Hepatocyte (in vitro differentiated cells): ENCODE results near the gene SND1. TPM values are rescaled to one million over a fixed set of nuclear protein-coding genes. Genes with fewer than 3 reads are reported as not detected.

Source experiments
- DNase-seq: peaks from one replicate; pipeline ENCODE4 v3.0.0-alpha.2; 2016; ENCODE audit warnings: low spot score
- H2AFZ ChIP-seq: fragments of 200-600 bp; sonication (generic); 2 replicates; pipeline ENCODE4 v1.6.0; 2016; ENCODE audit warnings: antibody characterized with exemption, mild to moderate bottlenecking
- H3K27ac ChIP-seq: fragments of 200-600 bp; sonication (generic); 2 replicates; pipeline ENCODE4 v1.5.1; 2016; ENCODE audit warnings: mild to moderate bottlenecking
- H3K27me3 ChIP-seq: fragments of 200-600 bp; sonication (generic); 2 replicates; pipeline ENCODE4 v1.6.1; 2016
- H3K36me3 ChIP-seq: fragments of 200-600 bp; sonication (generic); replicated peaks from 2 replicates; pipeline ENCODE4 v1.5.1; 2016; ENCODE audit warnings: low read depth; ENCODE audit not compliant: insufficient read depth
- H3K4me1 ChIP-seq: fragments of 200-600 bp; sonication (generic); 2 replicates; pipeline ENCODE4 v1.5.1; 2016; ENCODE audit warnings: mild to moderate bottlenecking, moderate library complexity; ENCODE audit not compliant: insufficient read depth
- H3K4me2 ChIP-seq: fragments of 200-600 bp; sonication (generic); 2 replicates; pipeline ENCODE4 v1.6.0; 2016
- H3K4me3 ChIP-seq: fragments of 200-600 bp; sonication (generic); 2 replicates; pipeline ENCODE4 v1.5.1; 2016; ENCODE audit warnings: mild to moderate bottlenecking
- H3K79me2 ChIP-seq: fragments of 200-600 bp; sonication (generic); 2 replicates; pipeline ENCODE4 v1.6.0; 2017; ENCODE audit warnings: mild to moderate bottlenecking
- H3K9me2 ChIP-seq: fragments of 200-600 bp; sonication (generic); replicated peaks from 2 replicates; pipeline ENCODE4 v1.6.0; 2017; ENCODE audit warnings: mild to moderate bottlenecking; ENCODE audit not compliant: insufficient read depth
- H3K9me3 ChIP-seq: fragments of 200-600 bp; sonication (generic); 2 replicates; pipeline ENCODE4 v1.5.1; 2016; ENCODE audit warnings: low read depth, mild to moderate bottlenecking
- H4K20me1 ChIP-seq: fragments of 200-600 bp; sonication (generic); 2 replicates; pipeline ENCODE4 v1.6.0; 2016; ENCODE audit warnings: mild to moderate bottlenecking; ENCODE audit not compliant: insufficient read depth, poor library complexity, severe bottlenecking
- CTCF ChIP-seq: fragments of 200-600 bp; sonication (generic); IDR thresholded peaks from 2 replicates; pipeline ENCODE4 v1.5.1; 2016; ENCODE audit warnings: antibody characterized with exemption, mild to moderate bottlenecking; ENCODE audit not compliant: poor library complexity
- EZH2 ChIP-seq: fragments of 200-600 bp; sonication (generic); IDR thresholded peaks from 2 replicates; pipeline ENCODE4 v1.6.1; 2016; ENCODE audit warnings: antibody characterized with exemption, mild to moderate bottlenecking, borderline replicate concordance
- EZH2phosphoT487 ChIP-seq: fragments of 200-600 bp; sonication (generic); IDR thresholded peaks from one replicate; pipeline ENCODE4 v1.6.1; 2018; ENCODE audit warnings: antibody characterized with exemption, mild to moderate bottlenecking, low read depth, moderate library complexity; ENCODE audit not compliant: unreplicated experiment, severe bottlenecking
- WGBS: methylation state at CpG from one replicate; pipeline ENCODE4 v1.1.6; 2016; ENCODE audit warnings: low lambda C conversion rate; ENCODE audit errors: missing lambda C conversion rate; 5-methylcytosine and 5-hydroxymethylcytosine counted together
- polyA plus RNA-seq: library from polyadenylated mRNA; unstranded; fragments of >200 nt; fragmentation: Nextera tagmentation; extraction: Ambion mirVana; gene quantifications from 2 replicates; pipeline ENCODE4 v1.2.1, GENCODE V29; 2016
- total RNA-seq: library from RNA; depleted of rRNA; stranded (reverse); fragments of >200 nt; gene quantifications from 2 replicates; pipeline ENCODE4 v1.2.3, GENCODE V29; 2014

SND1 gene
- total and polyA plus RNA-seq, 2 experiments from 2014 or later = 141 to 200 TPM

- Histone ChIP-seq H4K20me1 (no peaks in the 10 kb centered on the region), H2AFZ (no peak overlapping the region), H3K4me2 (no peak overlapping the region), H3K27me3 (peaks cover 76% of the 10 kb centered on the region), H3K79me2 (no peaks in the 10 kb centered on the region), H3K9me3 (no peaks in the 10 kb centered on the region), H3K4me1 (no peaks in the 10 kb centered on the region), H3K27ac (no peak overlapping the region), H3K4me3 (no peak overlapping the region), H3K36me3 (no peaks in the 10 kb centered on the region), H3K9me2 (no peaks in the 10 kb centered on the region)
- 14% methylated on average over 27 of the region's 27 CpGs for WGBS
- no peak for DNase-seq
- TF ChIP-seq CTCF (no peak), EZH2 (no peak), EZH2phosphoT487 (no peak)
These were observed 32.2 kb upstream of the SND1 start for GRCh38 chr7:127619681-127620405.

GRCh38 chr7:127620406-127621233 lies 31.4 kb upstream of the SND1 start:
- no peak overlapping the region for H3K27ac ChIP-seq
- H3K9me3 ChIP-seq = no peaks in the 10 kb centered on the region
- H4K20me1 ChIP-seq = no peaks in the 10 kb centered on the region
- H3K4me2 ChIP-seq = no peak overlapping the region
- no peak for DNase-seq
- no peaks in the 10 kb centered on the region for H3K4me1 ChIP-seq
- WGBS = 4% methylated on average over 24 of the region's 24 CpGs
- peaks cover 70% of the 10 kb centered on the region for H3K27me3 ChIP-seq
- no peaks in the 10 kb centered on the region for H3K9me2 ChIP-seq
- no peaks in the 10 kb centered on the region for H3K79me2 ChIP-seq
- H2AFZ ChIP-seq = no peak overlapping the region
- TF ChIP-seq CTCF = no peak
- TF ChIP-seq EZH2phosphoT487 = no peak
- no peak for TF ChIP-seq EZH2
- H3K4me3 ChIP-seq = no peak overlapping the region
- no peaks in the 10 kb centered on the region for H3K36me3 ChIP-seq

DNA sequence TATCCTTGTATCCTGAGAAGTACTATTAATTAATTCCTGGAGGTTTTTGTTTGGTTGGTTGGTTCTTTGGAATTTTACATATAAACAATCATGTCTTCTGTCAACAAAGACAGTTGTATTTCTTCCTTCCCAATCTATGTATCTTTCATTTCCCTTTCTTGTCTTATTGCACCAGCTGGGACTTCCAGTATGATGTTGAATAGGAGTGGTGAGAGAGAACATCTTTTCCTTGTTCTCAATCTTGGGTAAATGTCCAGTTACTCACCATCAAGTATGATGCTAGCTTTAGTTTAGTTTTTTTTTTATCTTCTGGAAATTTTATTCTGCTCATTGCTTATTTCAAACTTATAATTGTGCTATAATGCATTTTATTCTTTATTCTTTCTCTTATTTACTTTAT lies 26.7 kb upstream of the SND1 start:
- no peaks in the 10 kb centered on the region for H3K4me1 ChIP-seq
- H3K4me3 ChIP-seq = no peak overlapping the region
- no peaks in the 10 kb centered on the region for H3K79me2 ChIP-seq
- no peaks in the 10 kb centered on the region for H3K36me3 ChIP-seq
- no peak overlapping the region for H3K27ac ChIP-seq
- no peaks in the 10 kb centered on the region for H3K9me3 ChIP-seq
- no peaks in the 10 kb centered on the region for H4K20me1 ChIP-seq
- no peak overlapping the region for H3K4me2 ChIP-seq
- TF ChIP-seq EZH2phosphoT487 (no peak), EZH2 (no peak)
- no peak for DNase-seq
- H3K27me3 ChIP-seq = peaks cover 23% of the 10 kb centered on the region
- no peak overlapping the region for H2AFZ ChIP-seq
- no peaks in the 10 kb centered on the region for H3K9me2 ChIP-seq

DNA sequence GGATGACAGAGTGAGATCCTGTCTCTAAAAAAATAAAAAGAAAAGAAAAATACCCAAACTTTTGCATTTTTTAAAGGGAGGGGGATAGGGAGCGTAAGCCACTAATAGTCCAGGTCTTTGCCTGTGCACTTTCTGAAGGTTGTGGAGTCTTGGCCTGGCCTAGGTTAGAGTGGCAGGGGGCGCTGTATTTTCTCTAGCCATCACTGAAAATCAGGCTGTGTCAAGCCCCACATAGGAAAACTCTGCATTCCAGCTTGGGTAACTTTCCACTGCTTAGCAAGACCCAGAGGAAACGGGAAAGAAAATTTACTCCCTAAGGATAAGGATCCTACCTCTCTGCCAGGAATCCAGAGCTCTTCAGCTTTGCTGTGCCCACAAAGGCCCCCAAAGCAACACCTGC lies 23.5 kb upstream of the SND1 start:
- no peaks in the 10 kb centered on the region for H3K27me3 ChIP-seq
- TF ChIP-seq CTCF (no peak), EZH2phosphoT487 (no peak)
- no peaks in the 10 kb centered on the region for H3K4me1 ChIP-seq
- H2AFZ ChIP-seq = no peak overlapping the region
- no peaks in the 10 kb centered on the region for H3K9me2 ChIP-seq
- H3K4me3 ChIP-seq = no peak overlapping the region
- H3K4me2 ChIP-seq = no peak overlapping the region
- 47% methylated on average over 3 of the region's 3 CpGs for WGBS
- H4K20me1 ChIP-seq = no peaks in the 10 kb centered on the region
- no peak overlapping the region for H3K27ac ChIP-seq
- H3K9me3 ChIP-seq = no peaks in the 10 kb centered on the region
- no peak for DNase-seq
- H3K79me2 ChIP-seq = no peaks in the 10 kb centered on the region
- H3K36me3 ChIP-seq = no peaks in the 10 kb centered on the region
